BJ (cell line): Measurements from ENCODE around the gene PTBP1. TPM values are rescaled to one million over a fixed set of nuclear protein-coding genes. Genes with fewer than 3 reads are reported as not detected.
"Not testable (repeated sequence)": the region's sequence is repeated elsewhere in the genome, so short reads cannot be mapped to it uniquely, and the experiment has no call there.

Source experiments
- CTCF ChIA-PET: fragments of 350-600 bp; formaldehyde crosslinking; extraction: SDS; loops from one replicate; lab custom pipeline; 2021; ENCODE audit warnings: antibody characterized with exemption, inconsistent platforms; lab: Yijun Ruan, JAX
- POLR2A ChIA-PET: fragments of 300-600 bp; sonication (Branson Sonifier 250); formaldehyde crosslinking; extraction: SDS; loops from one replicate; lab custom pipeline; 2021; ENCODE audit warnings: antibody characterized with exemption; lab: Charles Lee
- DNase-seq: peaks from one replicate; pipeline ENCODE4 v3.0.0-alpha.2; 2011; ENCODE audit warnings: low read depth
- H3K27me3 ChIP-seq: 2 replicates; pipeline ENCODE4 v1.6.0; 2011; ENCODE audit warnings: low read length; ENCODE audit not compliant: control insufficient read depth, insufficient read depth
- H3K36me3 ChIP-seq: 2 replicates; pipeline ENCODE4 v1.5.1; 2011; ENCODE audit warnings: low read length; ENCODE audit not compliant: control insufficient read depth, insufficient read depth
- H3K4me3 ChIP-seq: 2 replicates; pipeline ENCODE4 v1.5.1; 2011; ENCODE audit warnings: low read depth, mild to moderate bottlenecking, control low read depth, low read length
- CTCF ChIP-seq: IDR thresholded peaks from 2 replicates; pipeline ENCODE4 v1.5.1; 2011; ENCODE audit warnings: low read depth, mild to moderate bottlenecking, control low read depth, inconsistent platforms, low read length, moderate library complexity; ENCODE audit not compliant: insufficient read depth
- polyA plus RNA-seq: library from polyadenylated mRNA; depleted of rRNA; stranded (reverse); fragments of >200 nt; gene quantifications from 2 replicates; pipeline ENCODE4 v1.2.3, GENCODE V29; 2011

The PTBP1 gene
- polyA plus RNA-seq, 1 experiment = 328 TPM

- TF ChIP-seq CTCF = no peak
- ChIA-PET POLR2A (no interaction called here), CTCF (no interaction called here)
- no peak for DNase-seq
- no peak overlapping the region for H3K4me3 ChIP-seq
- H3K27me3 ChIP-seq = peaks cover 2% of the 10 kb centered on the region
- no peaks in the 10 kb centered on the region for H3K36me3 ChIP-seq
Observed at GRCh38 chr19:853014-853585, 55.8 kb downstream of the PTBP1 start.

- POLR2A ChIA-PET, H3K4me3 ChIP-seq, H3K27me3 ChIP-seq, DNase-seq, CTCF ChIA-PET, H3K36me3 ChIP-seq: not testable (repeated sequence)
Observed at GRCh38 chr19:853614-854220, 56.5 kb downstream of the PTBP1 start.

GRCh38 chr19:854549-854948, 57.3 kb downstream of the PTBP1 start:
- POLR2A ChIA-PET = interaction anchor here (0.6 kb wide), 1 partner anchor 43 kb away, joined by 3 read pairs; no protein-coding TSS in a partner anchor
- Histone ChIP-seq H3K36me3 (no peaks in the 10 kb centered on the region), H3K27me3 (no peaks in the 10 kb centered on the region), H3K4me3 (no peak overlapping the region)
- no peak for TF ChIP-seq CTCF
- CTCF ChIA-PET = no interaction called here
- DNase-seq = no peak

- ChIA-PET POLR2A (no interaction called here), CTCF (interaction anchor here (0.6 to 1.8 kb wide), 3 partner anchors 12 to 86 kb away, joined by 3 to 7 read pairs (median 3); no protein-coding TSS in a partner anchor)
- H3K4me3 ChIP-seq = no peak overlapping the region
- no peaks in the 10 kb centered on the region for H3K27me3 ChIP-seq
- no peak for TF ChIP-seq CTCF
- H3K36me3 ChIP-seq = no peaks in the 10 kb centered on the region
- DNase-seq = no peak
Observed at GRCh38 chr19:855142-855541, 57.9 kb downstream of the PTBP1 start.

GRCh38 chr19:855566-856120, 58.4 kb downstream of the PTBP1 start:
- no peak overlapping the region for H3K4me3 ChIP-seq
- H3K36me3 ChIP-seq = no peaks in the 10 kb centered on the region
- POLR2A ChIA-PET = no interaction called here
- no peak for DNase-seq
- H3K27me3 ChIP-seq = no peaks in the 10 kb centered on the region
- no peak for TF ChIP-seq CTCF
- CTCF ChIA-PET = interaction anchor here (0.6 to 1.9 kb wide), 11 partner anchors 10 to 337 kb away, joined by 3 to 12 read pairs (median 3); partner anchors contain the start of genes PRTN3, RNF126 and WDR18
